Stromal cell of bone marrow (primary cell): ENCODE data around the gene CLDN6.
A peak's percentile ranks its signal among the peaks of the same experiment; 100 is the strongest.

ENCODE experiments used
- DNase-seq: peaks from one replicate; pipeline ENCODE4 v3.0.0-alpha.2; 2012; ENCODE audit warnings: low read depth

CLDN6 gene

DNA sequence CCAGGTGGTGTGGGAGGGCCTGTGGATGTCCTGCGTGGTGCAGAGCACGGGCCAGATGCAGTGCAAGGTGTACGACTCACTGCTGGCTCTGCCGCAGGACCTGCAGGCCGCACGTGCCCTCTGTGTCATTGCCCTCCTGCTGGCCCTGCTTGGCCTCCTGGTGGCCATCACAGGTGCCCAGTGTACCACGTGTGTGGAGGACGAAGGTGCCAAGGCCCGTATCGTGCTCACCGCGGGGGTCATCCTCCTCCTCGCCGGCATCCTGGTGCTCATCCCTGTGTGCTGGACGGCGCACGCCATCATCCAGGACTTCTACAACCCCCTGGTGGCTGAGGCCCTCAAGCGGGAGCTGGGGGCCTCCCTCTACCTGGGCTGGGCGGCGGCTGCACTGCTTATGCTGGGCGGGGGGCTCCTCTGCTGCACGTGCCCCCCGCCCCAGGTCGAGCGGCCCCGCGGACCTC is 4.5 kb downstream of the CLDN6 start:
- DNase-seq = no peak

- DNase-seq = no peak
These were observed 5.1 kb downstream of the CLDN6 start, which contains the start of gene CLDN9 for GRCh38 chr16:3012828-3013420. Gene CLDN9 (plus strand): TSS chr16:3012923. CDS start chr16:3013363, 440 bp downstream.

DNA sequence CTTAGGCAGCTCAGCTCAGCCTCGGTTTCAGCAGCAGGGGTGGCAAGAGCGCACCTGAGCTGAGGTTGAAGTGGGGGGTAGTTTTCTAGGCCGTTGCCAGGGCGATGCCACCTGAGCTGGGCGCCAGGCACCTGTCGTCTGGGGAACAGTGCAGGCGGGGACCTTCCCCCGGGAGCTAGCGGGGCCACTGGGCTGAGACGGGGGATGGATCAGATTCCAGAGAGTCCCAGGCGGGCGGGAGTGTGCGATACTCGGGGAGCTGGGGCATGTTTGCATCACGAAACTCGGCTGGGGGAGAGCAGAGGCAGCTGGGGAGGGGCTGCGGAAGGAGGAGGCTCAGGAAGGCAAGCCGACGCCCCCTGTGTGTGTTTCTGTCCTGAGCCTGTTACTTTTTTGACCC is 5.7 kb downstream of the CLDN6 start:
- DNase-seq = no peak

DNA sequence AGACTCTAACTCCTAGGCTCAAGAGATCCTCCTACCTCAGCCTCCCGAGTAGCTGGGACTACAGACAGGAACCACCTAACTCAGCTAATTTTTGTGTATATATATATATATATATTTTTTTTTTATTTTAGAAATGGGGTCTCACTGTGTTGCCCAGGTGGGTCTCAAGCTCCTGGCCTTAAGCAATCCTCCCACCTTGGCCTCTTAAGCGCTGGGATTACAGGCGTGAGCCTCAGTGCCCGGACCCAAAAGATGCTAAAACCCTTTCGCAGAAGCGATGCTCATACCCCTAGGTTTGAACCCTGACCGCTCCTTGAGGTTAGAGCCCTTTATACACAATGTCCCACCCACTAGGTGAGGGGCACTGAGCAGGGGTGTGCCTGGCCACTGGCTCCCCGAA is 7.5 kb downstream of the CLDN6 start:
- DNase-seq = no peak

GRCh38 chr16:3009568-3010390 is 8.2 kb downstream of the CLDN6 start:
- no peak for DNase-seq

- no peak for DNase-seq
These were observed 9.3 kb downstream of the CLDN6 start for GRCh38 chr16:3008690-3009037.

- DNase-seq = no peak
These were observed 9.9 kb downstream of the CLDN6 start for GRCh38 chr16:3007957-3008689.

- DNase-seq = no peak
These were observed 10.7 kb downstream of the CLDN6 start for GRCh38 chr16:3007059-3007956.

DNA sequence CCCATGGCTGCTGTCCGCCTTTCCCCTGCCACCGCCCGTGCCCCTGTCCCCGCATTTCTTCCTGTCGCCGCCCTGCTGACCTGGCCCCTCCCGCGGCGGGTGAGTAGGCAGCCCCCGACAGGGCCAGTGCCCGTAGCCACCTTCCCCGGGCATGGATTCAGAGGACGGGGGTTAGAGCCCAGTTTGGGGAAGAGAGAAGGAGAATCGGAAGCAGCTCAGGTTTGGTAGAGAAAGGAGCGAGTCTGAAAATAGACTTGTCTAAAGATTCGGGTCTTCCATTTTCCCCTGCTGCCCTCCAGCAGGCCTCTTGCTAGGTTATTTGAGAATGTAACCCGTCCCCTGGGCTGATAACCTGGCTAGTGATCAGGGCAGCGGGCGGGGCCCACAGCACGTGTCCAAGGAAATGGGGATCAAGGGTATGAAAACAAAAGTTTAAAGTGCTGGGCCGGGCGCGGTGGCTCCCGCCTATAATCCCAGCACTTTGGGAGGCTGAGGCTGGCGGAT is 13.2 kb downstream of the CLDN6 start:
- no peak for DNase-seq

GRCh38 chr16:3004319-3004718 is 13.7 kb downstream of the CLDN6 start:
- no peak for DNase-seq

DNA sequence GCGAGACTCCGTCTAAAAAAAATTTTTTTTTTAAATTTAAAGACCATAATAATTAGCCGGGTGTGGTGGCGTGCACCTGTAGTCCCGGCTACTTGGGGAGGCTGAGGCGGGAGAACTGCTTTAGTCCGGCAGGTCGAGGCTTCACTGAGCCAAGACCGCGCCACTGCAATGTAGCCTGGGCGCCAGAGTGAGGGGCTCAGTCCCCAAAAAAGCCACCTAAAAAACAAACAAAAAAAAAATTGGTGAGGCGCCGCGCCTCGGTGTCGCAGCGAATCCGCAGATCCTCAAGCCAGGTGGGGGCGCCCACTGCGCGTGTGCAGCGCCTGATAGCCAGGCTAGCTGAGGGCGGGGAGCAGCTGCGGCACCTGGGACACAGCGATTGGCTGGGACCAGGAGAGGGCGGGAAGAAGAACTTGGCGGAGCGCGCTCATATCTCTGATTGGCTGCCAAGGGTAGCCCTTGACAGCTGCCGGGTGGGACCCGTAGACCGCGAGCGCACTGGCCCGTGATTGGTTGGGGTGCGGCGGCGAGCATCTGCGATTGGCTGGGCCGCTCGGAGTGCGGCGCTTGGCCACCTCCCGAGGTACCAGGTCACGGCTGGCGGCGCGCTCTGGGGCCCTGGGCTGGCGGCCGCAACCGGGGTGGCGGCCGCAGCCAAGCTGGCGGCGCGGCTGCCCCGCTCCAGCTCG is 14.3 kb downstream of the CLDN6 start:
- peak; percentile 96 for DNase-seq

DNA sequence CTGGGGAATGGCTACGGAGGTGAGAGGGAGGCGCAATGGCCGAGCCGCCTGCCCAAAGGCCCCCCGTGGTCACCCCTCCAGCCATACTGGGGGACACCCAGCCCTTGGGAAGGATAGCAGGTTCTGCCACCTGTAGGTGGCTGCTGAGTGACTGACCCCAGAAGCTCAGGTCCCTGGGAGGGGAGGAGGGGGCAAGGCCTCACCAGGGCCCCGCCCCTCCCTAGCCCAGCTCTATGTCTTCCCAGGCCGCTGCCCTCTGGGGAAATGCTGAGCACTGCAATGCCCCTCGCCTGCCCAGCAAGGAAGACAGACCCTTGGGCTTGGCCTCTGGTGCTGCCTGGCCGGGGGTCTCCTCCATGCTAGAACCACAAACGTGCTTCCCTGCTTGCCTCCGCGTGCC is 16.7 kb downstream of the CLDN6 start:
- no peak for DNase-seq

DNA sequence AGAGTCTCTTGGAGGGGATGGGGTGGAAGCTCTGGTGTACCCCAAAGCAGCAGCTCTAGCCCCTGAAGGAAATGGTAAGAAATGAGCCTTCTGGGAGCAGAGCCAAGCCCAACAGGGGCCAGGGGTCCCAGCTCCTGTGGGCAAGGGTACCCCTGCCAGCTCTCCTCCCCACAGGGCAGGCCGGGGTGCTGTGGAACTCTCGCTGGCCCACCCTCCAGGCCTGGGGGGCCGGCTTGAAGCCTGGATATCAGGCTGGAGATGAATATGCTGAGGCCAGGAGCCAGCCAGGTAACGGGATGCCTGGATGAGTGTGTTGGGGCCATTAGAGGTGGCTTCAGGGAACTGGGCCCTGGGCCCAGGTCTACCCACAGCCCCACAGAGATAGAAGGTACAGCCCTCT is 17.4 kb downstream of the CLDN6 start:
- DNase-seq = no peak

DNA sequence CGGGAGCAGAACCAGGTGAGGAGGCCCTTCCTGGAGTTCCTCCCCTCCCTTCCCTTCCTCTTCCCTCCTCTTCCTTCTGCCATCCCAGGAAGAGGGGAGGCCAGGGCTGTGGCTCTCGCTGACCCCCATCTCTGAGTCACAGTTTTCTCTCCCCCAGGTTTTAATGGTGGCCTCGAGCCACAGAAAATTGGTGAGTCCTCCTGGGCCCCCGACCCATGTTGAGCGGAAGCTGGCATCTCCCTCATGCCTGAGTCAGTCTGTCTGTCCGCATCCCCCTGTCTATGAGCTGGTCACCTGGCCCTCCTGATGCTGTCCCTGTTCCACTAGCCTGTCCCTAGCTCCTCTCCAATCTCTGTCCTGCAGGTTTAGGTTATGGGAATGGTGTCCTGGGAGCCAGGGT is 18.1 kb downstream of the CLDN6 start:
- no peak for DNase-seq

DNA sequence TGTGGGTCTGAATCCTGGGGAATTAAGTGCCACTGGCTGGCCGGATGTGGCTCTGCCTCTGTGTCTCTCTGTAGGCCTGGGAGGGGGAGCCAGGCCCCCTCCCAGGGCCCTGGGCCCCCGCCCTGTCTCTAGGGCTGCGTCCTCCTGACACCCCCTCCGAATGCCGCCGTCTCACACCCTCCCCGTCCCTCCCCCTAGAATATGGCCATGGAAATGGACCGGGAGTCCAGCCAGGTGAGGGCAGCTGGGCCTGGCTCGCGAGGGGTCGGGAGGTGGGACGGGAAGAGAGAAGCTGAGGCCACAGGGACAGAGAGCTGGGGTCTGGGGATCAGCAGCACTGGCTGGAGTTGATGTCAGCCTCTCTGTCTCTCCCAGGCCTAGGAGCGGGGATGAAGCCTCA is 21.7 kb downstream of the CLDN6 start:
- DNase-seq = no peak

GRCh38 chr16:2992383-2993081 is 25.5 kb downstream of the CLDN6 start:
- no peak for DNase-seq

DNA sequence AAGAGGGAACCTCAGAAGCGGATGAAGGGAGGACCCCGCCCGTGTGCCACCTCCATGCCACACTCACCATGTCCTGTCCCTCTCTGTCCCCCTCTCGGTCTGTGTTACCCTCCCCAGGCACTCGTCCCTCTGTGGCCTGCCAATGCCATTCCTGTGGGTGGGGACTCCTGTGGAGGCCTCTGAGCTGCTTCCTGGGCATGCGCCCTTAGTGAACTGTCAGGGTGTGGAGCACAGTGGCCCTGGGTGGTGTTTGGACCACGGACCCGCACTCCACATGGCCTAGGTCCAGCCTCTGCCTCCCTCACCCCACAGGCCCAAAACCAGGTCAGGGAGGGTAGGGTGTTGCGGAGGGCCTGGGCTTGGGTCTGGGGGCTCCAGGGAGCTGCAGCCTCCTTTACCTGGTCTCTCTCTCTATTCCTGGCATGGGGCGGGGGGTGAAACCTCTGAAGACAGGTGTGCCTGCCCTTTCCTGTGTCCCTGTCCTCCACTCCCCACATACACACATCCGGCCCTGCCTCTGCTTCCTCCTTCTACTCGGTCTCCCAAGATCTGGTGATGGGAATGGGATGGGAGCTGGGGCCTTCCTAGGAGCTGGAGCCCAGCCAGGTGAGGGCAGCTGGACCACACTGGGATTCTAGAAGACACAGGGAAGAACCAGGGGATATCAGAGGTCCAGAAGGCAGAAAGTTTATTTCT is 26.3 kb downstream of the CLDN6 start:
- no peak for DNase-seq

- DNase-seq = no peak
These were observed 27.1 kb downstream of the CLDN6 start for GRCh38 chr16:2990891-2991290.

GRCh38 chr16:2988590-2989099 is 29.3 kb downstream of the CLDN6 start:
- no peak for DNase-seq

DNA sequence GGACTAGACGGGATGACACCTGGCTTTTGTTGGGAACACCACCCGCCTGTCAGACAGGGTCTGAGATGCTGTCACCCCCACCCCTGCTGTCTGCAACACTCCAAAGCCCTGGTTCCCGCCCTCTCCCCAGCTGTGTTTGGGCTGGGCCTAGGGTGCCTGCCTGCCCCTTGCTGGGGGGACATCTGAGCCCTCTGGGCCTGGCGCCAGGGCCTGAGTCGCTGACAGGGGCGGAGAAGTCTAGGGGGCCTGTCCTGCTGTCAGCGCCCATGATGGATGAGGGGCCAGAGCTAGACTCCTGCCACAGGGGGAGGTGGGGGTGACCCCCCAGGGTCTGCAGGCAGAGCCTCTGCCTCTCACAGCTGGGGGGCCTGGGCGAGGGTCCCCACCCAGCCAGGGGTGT is 30.1 kb downstream of the CLDN6 start:
- DNase-seq = no peak
